Occipital lobe (tissue), 2 donors: ENCODE measurements around the gene HENMT1. TPM values are rescaled to one million over a fixed set of nuclear protein-coding genes. Genes with fewer than 3 reads are reported as not detected.
"Not testable (repeated sequence)": the region's sequence is repeated elsewhere in the genome, so short reads cannot be mapped to it uniquely, and the experiment has no call there.

ENCODE experiments used
- DNase-seq: peaks from one replicate; lab custom pipeline; 2025; lab: John Stamatoyannopoulos, UW
- total RNA-seq: library from RNA; depleted of rRNA; stranded (reverse); fragments of >200 nt; gene quantifications from one replicate; pipeline ENCODE4 v1.2.3, GENCODE V29; 2014

HENMT1 gene
- total RNA-seq, 1 donor from 2014 or later, result 28.1 TPM

DNA sequence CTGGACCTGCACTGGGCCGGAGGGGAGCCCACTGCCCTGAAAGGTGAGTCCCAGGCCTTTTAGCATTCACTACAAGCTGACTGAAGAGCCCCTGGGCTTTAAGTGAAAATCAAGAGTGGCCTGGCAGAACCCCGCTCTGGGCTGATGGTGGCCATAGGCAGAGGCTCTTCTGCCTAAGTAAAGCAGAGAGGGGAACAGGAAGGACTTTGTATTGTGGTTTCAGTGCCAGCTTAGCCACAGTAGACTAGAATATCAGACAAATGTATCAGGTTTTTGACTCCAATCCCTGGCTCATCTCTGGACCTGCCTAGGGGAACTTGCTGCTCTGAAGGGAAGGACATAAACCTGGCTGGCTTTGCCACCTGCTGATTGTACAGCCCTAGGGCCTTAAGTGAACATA lies 10.2 kb upstream of the HENMT1 start:
- DNase-seq, result no peak

DNA sequence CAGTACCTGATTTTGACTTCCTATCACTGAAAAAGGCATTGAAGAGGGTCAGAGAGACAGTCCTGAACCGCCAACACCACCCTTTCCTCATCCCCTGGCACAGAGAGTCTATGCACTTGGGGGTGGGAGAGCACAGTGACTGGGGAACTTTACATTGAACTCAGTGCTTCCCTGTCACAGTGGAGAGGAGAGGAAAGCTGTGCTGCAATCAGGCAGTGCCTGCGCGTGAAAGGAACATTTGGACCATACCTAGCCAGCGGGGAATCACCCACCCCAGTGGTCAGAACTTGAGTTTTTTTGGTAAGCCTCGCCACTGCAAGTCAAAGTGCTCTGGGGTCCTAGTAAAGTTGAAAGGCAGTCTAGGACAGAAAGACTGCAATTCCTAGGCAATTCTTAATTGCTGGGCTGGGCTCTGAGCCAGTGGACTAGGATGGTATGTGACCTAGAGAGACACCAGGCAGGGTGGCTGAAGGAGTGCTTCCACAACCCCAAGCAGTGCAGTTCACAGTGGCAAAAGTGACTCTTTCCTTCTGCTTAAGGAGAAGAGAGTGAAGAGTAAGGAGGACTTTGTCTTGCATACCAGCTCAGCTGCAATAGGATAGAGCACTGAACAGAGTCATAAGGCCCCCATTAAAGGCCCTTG lies 9.4 kb upstream of the HENMT1 start:
- DNase-seq, result no peak

DNA sequence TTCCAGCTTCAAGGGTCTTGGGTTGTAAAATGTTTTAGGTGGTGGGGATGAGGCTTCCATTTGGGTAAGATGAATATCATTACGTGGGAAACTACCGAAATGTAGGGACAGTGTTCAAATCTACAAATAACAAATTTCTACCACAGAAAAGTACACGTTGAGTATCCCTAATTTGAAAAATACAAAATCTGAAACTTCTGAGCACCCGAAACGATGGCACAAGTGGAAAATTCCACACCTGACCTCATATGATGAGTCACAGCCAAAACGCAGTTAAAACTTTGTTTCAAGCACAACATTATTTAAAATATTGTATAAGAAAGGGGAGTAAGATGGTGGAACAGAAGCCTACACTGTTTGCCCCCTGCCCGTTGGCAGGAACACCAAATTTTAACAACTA lies 8.8 kb upstream of the HENMT1 start:
- DNase-seq, result no peak

DNA sequence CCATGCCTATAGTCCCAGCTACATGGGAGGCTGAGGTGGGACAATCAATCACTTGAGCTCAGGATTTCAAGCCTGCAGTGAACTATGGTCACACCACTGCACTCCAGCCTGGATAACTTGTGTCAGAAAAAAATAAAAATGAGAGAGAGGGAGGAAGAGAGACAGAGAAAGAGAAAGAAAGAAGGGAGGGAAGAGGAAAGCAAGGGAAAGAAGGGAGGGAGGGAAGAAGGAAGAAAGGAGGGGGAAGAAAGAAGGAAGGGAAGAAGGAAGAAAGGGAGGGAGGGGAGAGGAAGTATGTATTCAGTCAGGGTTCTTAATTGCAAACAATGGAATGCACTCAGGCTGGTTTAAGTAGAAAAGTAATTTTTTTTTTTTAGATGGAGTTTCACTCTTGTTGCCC lies 7.9 kb upstream of the HENMT1 start:
- DNase-seq, result no peak

DNA sequence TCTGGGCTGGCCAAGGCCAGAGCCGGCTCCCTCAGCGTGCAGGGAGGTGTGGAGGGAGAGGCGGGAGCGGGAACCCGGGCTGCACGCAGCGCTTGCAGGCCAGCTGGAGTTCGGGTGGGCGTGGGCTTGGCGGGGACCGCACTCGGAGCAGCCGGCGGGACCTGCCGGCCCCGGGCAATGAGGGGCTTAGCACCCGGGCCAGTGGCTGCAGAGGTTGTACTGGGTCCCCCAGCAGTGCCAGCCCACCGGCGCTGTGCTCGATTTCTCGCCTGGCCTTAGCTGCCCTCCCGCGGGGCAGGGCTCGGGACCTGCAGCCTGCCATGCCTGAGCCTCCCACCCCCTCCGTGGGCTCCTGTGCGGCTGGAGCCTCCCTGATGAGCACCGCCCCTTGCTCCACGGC lies 6.5 kb upstream of the HENMT1 start:
- not testable (repeated sequence) for DNase-seq

DNA sequence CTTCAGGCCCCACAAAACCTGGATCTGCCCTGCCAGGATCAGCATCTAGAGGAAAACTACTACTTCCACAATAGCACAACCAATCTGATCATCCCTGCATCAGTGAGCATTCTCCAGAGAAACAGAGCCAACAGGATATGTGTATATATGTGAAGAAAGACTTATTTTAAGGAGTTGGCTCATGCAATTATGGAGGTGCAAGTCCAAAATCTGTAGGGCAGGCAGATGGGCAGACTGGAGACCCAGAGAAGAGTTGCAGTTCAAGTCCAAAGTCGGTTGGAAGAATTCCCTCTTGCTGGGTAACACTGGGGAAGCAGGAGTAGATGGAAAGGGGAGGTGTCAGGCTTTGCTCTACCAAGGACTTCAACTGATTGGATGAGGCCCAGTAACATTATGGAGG lies 4.9 kb upstream of the HENMT1 start:
- DNase-seq, result no peak

DNA sequence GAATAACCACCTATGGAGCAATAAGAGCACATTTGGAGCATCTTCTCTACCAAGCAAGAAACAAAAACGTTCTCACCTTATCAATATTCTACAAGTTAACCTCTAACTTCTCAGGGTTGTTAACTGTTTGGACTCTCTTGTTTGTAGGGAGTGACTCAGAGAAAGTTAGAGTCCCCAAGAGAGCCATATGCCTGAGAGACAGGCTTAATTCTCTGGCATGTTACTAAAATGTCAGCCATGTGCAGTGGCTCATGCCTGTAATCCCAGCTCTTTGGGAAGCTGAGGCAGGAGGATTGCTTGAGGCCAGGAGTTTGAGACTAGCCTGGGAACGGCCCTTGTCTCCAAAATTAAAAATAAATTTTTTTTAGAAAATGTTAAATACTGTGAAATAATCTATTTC lies 4.2 kb upstream of the HENMT1 start:
- no peak for DNase-seq

DNA sequence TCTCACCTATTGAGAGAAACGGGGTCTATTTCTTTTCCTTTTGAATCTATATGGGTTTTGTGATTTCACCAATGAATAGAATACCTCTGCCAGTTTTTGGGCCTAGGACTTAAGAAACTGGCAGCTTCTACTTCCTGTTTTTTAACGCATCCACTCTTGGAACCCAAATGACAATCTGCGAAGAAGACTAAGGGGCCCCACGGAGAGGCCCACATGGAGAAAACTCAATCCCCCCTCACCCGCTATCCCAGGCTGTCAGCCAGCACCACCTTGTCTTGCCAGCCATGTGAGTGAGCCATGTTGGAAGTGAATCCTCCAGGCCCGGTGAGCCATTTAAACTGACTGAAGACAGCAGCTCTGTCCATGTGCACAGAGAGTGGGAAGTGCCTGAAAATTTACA lies 3.6 kb upstream of the HENMT1 start:
- DNase-seq, result no peak

DNA sequence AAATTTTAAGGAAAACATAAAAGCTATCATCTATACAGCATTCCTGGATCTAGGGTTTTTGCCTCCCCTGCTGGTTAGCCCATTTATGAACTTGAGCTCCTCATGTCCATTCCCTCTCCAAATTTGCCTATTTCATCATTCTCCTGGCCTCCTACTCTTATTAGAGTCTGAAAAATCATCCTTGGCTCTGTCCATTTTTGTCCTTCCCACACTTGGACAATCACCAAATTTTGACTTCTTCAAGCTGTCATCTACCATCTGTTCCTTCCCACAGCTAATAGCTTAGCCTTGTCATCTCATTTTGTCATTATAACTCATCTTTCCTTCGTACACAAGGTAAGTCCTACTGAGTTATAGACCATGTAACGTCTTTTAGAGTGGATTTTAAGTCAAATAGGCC lies 2.2 kb upstream of the HENMT1 start:
- no peak for DNase-seq

DNA sequence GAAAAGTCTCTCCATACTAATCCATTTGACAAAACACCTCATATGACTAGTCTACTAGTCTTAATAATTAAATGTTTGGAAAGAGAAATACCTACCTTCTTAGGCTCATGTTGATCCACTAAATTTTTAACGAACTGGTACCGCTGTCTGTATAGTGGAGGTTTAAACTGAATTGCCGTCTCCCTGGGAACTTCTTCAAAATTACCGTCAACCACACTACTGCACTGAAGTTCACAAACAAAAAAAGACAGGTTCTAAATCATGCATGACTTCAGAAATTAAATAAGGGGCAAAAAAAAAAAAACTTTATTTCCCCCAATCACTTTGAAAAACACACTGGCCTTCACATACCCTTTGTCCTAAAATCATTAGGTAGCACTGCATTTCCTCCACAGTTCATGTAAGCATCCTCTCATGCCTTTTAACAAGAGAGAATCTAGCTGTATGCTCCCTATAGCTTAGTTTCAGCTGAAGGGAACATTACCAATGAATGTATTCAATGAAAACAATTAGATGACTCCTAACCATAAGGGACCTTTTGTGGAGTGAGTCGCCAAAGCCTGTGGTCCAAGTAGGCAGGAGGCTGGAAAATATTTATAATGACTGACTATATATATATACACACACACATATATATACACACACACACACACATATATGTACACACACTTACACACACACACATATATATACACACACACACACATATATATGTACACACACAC lies 3.4 kb downstream of the HENMT1 start:
- no peak for DNase-seq

DNA sequence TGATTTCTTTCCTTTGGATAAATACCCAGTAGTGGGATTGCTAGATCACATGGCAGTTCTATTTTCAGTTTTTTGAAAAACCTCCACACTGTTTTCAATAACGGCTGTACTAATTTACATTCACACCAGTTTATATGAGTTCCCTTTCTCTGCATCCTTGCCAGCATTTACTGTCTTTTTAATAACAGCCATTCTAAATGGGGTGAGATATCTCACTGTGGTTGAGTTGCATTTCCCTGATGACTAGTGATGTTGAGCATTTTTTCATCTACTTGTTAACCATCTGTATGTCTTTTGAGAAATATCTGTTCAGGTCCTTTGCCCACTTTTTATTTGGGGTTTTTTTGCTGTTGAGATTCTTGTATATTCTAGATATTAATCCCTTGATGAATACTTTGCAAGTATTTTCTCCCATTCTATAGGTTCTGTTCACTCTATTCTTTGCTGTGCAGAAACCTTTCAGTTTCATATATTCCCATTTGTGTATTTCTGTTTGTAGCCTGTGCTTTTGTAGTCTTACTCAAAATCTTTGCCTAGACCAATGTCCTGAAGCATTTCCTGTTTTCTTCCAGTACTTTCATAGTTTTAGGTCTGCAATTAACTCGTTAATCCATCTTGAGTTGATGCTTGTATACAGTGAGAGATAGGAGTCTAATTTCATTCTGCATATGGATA lies 7.3 kb downstream of the HENMT1 start:
- no peak for DNase-seq

DNA sequence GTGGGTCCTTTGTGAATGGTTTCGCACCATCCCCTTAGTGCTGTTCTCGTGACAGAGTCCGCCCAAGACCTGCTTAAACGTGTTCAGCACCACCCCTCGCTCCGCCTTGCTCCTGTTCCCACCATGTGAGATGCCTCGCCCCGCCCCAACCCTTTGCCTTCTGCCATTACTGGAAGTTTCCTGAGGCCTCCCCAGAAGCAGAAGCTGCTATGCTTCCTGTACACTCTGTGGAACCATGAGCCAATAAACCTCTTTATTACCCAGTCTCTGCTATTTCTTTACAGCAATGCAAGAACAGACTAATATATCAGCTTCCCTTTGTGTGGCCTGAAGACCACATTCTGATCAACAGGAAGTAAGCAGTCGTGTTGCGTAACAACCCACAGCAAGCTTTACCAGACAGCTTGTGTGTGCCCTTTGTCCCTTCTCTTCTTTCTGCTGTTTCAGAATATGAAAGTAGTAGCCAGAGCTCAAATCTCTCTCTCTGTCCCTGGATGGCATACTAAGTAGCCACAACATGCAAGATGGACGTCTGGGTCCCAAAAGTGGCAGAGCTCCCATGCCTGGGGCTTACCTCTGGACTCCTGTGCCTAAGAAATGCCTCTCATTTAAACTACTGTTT lies 14.1 kb downstream of the HENMT1 start:
- DNase-seq, result no peak

DNA sequence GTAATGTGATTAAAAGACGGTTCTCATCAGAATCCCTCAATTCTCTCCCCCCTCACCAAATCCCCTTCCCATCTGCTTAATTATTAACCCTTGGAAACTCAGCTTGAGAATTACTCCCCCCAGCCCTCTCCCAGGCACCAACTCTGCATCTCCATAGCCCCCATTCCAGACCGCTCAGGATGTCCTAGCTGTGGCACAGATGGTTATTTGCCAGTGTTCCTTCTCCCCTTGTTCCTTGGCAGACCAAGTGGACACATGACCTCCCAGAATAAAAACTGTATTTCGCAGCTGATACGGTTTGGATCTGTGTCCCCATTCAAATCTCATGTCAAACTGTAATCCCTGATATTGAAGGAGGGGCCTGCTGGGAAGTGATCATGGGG lies 14.6 kb downstream of the HENMT1 start:
- DNase-seq, result no peak

DNA sequence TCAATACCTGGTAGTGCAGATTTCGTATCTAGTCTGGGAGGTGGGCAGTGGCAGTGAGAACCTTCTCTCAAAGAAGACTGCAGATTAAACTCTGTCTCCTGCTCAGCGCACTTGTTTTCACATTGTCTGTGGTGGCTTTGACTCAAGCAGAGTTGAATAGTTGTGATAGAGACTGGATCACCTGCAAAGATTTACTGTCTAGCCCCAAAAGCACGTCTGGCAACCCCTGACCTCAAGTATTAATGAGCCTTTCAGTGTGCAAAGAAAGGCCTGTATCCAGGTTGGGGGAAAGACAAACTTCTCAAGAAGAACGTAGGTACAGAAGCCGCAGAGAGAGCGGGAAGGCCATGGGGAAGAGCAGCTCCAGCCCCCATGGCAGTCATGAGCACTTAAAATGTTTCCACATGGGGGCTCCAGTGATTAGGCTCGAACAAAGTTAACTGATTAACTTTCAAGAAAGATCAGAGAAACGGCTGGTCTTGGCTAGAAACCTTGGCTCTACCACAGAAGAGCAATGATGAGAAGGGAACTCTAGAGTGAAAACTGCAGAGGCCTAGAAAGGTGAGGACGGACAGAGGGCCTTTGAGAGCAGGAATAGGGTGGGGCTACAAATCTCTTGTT lies 15.2 kb downstream of the HENMT1 start:
- no peak for DNase-seq

DNA sequence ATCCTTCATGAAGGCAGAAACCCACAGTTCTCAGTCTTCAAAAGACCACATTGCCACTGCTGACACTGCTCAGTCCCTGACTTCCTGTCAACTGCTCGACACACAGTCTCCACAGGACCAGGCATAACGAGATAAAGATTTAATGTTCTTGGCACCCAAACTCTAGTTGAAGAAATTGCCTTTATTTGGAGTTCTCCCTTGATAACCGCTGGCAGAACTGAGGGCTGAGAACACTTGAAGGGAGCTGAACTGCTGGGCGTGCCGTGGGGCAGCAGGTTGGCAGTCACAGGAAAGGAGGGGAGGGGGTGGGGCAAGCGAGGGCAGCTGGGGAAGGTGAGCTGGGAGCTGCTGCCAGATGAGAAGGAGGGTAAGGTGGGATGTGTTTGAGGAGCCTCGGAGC lies 15.9 kb downstream of the HENMT1 start:
- no peak for DNase-seq

DNA sequence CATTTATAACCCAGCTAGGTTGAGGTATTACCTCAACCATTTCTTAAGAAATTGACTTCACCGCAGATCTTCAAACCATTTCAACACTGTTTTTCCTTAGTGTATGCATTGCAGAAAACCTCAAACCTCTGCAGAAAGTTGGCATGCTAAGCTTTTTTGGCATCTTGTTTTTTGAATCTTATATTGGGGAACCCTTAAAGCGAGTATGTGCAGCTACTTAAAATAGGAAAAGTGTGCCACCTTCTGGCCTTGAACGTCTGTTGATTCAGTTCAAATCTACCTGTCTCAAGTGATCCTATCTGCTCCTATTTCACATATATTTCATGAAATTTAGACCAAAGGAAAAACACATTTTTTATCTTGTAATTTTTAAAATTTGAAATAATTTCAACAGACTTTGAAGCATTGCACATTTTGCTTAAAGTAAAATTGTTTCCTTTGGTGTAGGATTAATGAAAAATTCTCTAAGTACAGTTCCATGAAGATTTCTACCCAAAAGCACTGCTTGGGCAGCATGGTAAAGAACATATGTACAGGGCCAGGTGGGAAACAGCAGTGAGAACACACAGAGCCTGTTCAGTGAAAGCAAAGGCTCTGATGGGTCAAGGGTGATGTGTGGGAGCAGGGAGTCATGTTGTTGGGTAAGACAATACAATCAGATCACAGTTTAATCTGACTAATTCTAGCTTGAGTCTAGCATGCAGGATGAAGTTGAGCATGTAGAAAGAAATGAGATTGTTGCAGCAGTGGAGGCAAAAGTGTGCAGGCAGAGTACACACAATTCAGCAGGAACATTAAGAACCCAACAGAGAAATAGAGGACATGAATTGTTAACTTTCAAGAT lies 17.2 kb downstream of the HENMT1 start:
- no peak for DNase-seq

DNA sequence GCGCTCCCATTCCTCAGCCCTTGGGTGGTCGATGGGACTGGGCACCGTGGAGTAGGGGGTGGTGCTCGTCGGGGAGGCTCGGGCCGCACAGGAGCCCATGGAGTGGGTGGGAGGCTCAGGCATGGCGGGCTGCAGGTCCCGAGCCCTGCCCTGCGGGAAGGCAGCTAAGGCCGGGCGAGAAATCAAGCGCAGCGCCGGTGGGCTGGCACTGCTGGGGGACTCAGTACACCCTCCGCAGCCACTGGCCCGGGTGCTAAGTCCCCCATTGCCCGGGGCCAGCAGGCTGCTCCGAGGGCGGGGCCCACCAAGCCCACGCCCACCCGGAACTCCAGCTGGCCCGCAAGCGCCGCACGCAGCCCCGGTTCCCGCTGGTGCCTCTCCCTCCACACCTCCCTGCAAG lies 20.0 kb downstream of the HENMT1 start:
- DNase-seq, result not testable (repeated sequence)

DNA sequence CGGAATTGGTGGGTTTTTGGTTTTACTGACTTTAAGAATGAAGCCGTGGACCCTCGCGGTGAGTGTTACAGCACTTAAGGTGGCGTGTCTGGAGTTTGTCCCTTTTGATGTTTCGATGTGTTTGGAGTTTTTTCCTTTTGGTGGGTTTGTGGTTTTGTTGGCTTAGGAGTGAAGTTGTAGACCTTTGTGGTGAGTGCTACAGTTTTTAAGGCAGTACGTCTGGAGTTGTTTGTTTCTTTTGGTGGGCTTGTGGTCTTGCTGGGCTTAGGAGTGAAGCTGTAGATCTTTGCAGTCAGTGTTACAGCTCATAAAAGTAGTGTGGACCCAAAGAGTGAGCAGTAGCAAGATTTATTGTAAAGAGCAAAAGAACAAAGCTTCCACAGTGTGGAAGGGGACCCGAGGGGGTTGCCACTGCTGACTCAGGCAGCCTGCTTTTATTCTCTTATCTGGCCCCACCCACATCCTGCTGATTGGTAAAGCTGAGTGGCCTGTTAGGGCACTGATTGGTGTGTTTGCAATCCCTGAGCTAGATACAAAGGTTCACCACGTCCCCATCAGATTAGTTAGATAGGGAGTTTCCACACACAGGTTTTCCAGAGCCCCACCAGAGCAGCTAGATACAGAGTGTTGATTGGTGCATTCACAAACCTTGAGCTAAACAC lies 20.9 kb downstream of the HENMT1 start:
- no peak for DNase-seq

DNA sequence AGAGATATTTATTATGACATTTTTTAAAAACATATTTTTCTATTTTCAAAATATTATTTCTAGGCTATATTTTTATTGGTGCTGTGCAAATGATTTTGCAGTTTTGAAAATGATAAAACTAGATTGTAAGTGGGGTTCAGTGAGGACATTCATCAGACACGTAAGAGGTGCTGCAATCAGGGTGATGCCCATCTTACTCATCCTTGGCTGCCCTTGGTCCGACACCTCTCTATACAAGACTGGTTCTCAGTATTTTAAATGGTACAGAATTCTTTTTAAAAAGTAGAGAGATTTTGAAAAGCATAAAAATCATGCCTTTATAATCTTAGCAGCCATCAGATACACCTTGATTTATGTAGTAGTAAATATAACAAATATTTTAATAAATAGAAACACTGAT lies 24.0 kb downstream of the HENMT1 start:
- DNase-seq, result no peak

DNA sequence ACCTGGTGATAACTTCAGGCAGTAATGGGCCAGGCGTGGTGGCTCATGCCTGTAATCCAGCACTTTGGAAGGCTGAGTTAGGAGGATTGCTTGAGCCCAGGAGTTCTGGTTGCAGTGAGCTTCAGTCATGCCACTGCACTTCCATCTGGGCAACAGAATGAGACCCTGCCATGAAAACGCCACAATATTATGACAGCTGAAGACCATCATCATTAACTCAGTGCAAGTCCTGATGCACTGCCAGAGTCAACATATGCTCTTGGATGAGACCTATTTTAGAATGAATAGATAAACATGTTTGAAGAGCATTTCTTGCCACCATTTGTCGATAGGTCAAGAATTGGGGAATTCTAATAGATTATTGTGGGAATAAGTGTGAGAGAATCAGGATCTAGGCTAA lies 26.4 kb downstream of the HENMT1 start:
- DNase-seq, result no peak

DNA sequence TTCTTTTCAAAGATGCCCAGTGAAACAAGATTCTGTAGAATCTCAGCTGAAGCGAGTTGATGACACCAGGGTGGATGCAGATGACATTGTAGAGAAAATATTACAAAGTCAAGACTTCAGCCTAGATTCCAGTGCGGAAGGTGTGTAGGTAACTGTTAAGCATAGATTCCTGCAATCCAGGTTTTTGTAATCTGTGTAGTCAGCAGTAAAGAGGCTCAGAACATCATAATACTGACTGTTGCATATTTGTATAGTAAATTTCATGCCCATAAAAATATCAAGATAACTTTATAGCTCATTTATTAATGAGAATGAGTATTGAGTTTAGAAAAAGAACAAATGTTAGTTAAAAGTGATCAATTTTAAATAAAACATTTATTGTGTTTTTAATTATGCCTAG lies 32.2 kb downstream of the HENMT1 start:
- no peak for DNase-seq
